CD14-positive monocyte (primary cell): Measurements from ENCODE around the gene EDC4. TPM values are rescaled to one million over a fixed set of nuclear protein-coding genes. Genes with fewer than 3 reads are reported as not detected.
A peak's percentile ranks its signal among the peaks of the same experiment; 100 is the strongest.

ENCODE experiments used
- DNase-seq, 3 donors: peaks; one replicate each; pipeline ENCODE4 v3.0.0-alpha.2; 2011 to 2022
- H2AFZ ChIP-seq: 2 replicates; pipeline ENCODE4 v1.6.0; 2012; ENCODE audit warnings: mild to moderate bottlenecking, low read depth, low read length, inconsistent platforms; ENCODE audit not compliant: insufficient read depth, poor library complexity, severe bottlenecking
- H3K27ac ChIP-seq, 2 donors: 1 replicate in 1 of 2; 2 replicates in 1 of 2; pipeline ENCODE4 v1.5.1; 2012 to 2013; ENCODE audit warnings: low read length in 2 of 2, control low read depth in 1 of 2, inconsistent platforms in 1 of 2, low read depth in 1 of 2, mild to moderate bottlenecking in 1 of 2
- H3K27me3 ChIP-seq, 2 donors: one replicate each; pipeline versions ENCODE4 v1.6.0 to v1.6.1; 2011 to 2013; ENCODE audit warnings: low read length in 2 of 2; ENCODE audit not compliant: control insufficient read depth in 2 of 2, insufficient read depth in 2 of 2
- H3K36me3 ChIP-seq, 2 donors: replicated peaks in 1 of 2; 1 replicate in 1 of 2; 2 replicates in 1 of 2; pipeline versions ENCODE4 v1.5.1 to v1.6.1; 2012 to 2013; ENCODE audit warnings: low read length in 2 of 2, control low read depth in 1 of 2, inconsistent platforms in 1 of 2, mild to moderate bottlenecking in 1 of 2; ENCODE audit not compliant: insufficient read depth in 2 of 2, control insufficient read depth in 1 of 2
- H3K4me1 ChIP-seq, 2 donors: 1 replicate in 1 of 2; 2 replicates in 1 of 2; pipeline versions ENCODE4 v1.5.1 to v1.6.1; 2012 to 2013; ENCODE audit warnings: low read length in 2 of 2, control low read depth in 1 of 2, inconsistent platforms in 1 of 2, mild to moderate bottlenecking in 1 of 2, moderate library complexity in 1 of 2; ENCODE audit not compliant: insufficient read depth in 2 of 2, control insufficient read depth in 1 of 2
- H3K4me2 ChIP-seq: replicated peaks from 2 replicates; pipeline ENCODE3; 2012; ENCODE audit warnings: low read length, moderate library complexity, mild to moderate bottlenecking; ENCODE audit not compliant: poor library complexity, severe bottlenecking; ENCODE audit errors: extremely low read depth
- H3K4me3 ChIP-seq, 3 experiments: fragments of 200-600 bp in 1 of 3; sonication (generic) in 1 of 3; replicated peaks in 1 of 3; 1 replicate in 2 of 3; 2 replicates in 1 of 3; pipeline ENCODE4 v1.5.1; 2011 to 2013; ENCODE audit warnings: low read length in 3 of 3, mild to moderate bottlenecking in 3 of 3, control low read depth in 2 of 3, low read depth in 2 of 3, inconsistent platforms in 1 of 3, moderate library complexity in 1 of 3
- H3K79me2 ChIP-seq: 2 replicates; pipeline ENCODE4 v1.6.0; 2012; ENCODE audit warnings: mild to moderate bottlenecking, control low read depth, inconsistent platforms, low read length, moderate library complexity; ENCODE audit not compliant: insufficient read depth
- H3K9ac ChIP-seq: 2 replicates; pipeline ENCODE4 v1.6.0; 2017; ENCODE audit warnings: low read length, mild to moderate bottlenecking; ENCODE audit not compliant: insufficient read depth, poor library complexity, severe bottlenecking
- H3K9me3 ChIP-seq, 2 donors: replicated peaks in 1 of 2; 1 replicate in 1 of 2; 2 replicates in 1 of 2; pipeline versions ENCODE4 v1.5.1 to v1.6.1; 2012 to 2013; ENCODE audit warnings: low read length in 2 of 2, control low read depth in 1 of 2; ENCODE audit not compliant: control insufficient read depth in 1 of 2, insufficient read depth in 1 of 2
- H4K20me1 ChIP-seq: 2 replicates; pipeline ENCODE4 v1.6.0; 2012; ENCODE audit warnings: mild to moderate bottlenecking, low read length, control low read depth, moderate library complexity; ENCODE audit not compliant: insufficient read depth
- H3K27ac Mint-ChIP-seq, 7 donors: one replicate each; pipeline ENCODE4 v1.8.0; 2020; ENCODE audit warnings: mild to moderate bottlenecking in 7 of 7, mixed read lengths in 7 of 7, moderate library complexity in 6 of 7, inconsistent platforms in 2 of 7
- H3K27me3 Mint-ChIP-seq, 3 donors: one replicate each; pipeline ENCODE4 v1.8.0; 2021 to 2022; ENCODE audit warnings: low read depth in 3 of 3, mild to moderate bottlenecking in 3 of 3, mixed read lengths in 3 of 3, moderate library complexity in 3 of 3, inconsistent platforms in 1 of 3
- H3K36me3 Mint-ChIP-seq, 2 donors: one replicate each; pipeline ENCODE4 v1.8.0; 2020; ENCODE audit warnings: mixed read lengths in 2 of 2, inconsistent platforms in 1 of 2, mild to moderate bottlenecking in 1 of 2
- H3K4me1 Mint-ChIP-seq: one replicate; pipeline ENCODE4 v1.8.0; 2020; ENCODE audit warnings: mild to moderate bottlenecking, mixed read lengths
- H3K4me3 Mint-ChIP-seq, 2 donors: one replicate each; pipeline ENCODE4 v1.8.0; 2020; ENCODE audit warnings: mild to moderate bottlenecking in 2 of 2, mixed read lengths in 2 of 2, moderate library complexity in 1 of 2
- H3K9me3 Mint-ChIP-seq, 7 donors: one replicate each; pipeline ENCODE4 v1.8.0; 2020 to 2022; ENCODE audit warnings: mixed read lengths in 7 of 7, mild to moderate bottlenecking in 6 of 7, moderate library complexity in 6 of 7, inconsistent platforms in 2 of 7
- CTCF ChIP-seq: fragments of 200-600 bp; IDR thresholded peaks from one replicate; pipeline ENCODE4 v1.8.0; 2022; ENCODE audit warnings: antibody characterized with exemption, mild to moderate bottlenecking
- WGBS: methylation state at CpG from one replicate; pipeline ENCODE4 v1.1.5; 2013; ENCODE audit warnings: missing lambda C conversion rate; ENCODE audit not compliant: insufficient coverage; 5-methylcytosine and 5-hydroxymethylcytosine counted together
- intact Hi-C, 2 donors: fragments of 100-400 bp; cut with micrococcal nuclease; formaldehyde crosslinking; loops; one replicate each; pipeline versions ENCODE4 v1.15.0 to v1.15.1; 2023
- polyA plus RNA-seq, 3 donors: library from polyadenylated mRNA; depleted of rRNA in 1 of 3; unstranded in 2 of 3; stranded (reverse) in 1 of 3; fragments of 300-500 nt in 2 of 3; fragments of >200 nt in 1 of 3; fragmentation: Illumina TruSeq in 2 of 3; gene quantifications; 1 replicate in 2 of 3; 2 replicates in 1 of 3; pipeline ENCODE4 v1.2.3, GENCODE V29; 2012 to 2021

Gene EDC4
- polyA plus RNA-seq, 3 donors = 13.7 to 84.9 (median 18.2) TPM

- Mint-ChIP-seq H3K27me3 (no peaks in the 10 kb centered on the region), H3K4me1 (peaks cover 6% of the 10 kb centered on the region), H3K4me3 (no peak overlapping the region), H3K9me3 (no peaks in the 10 kb centered on the region), H3K36me3 (peaks cover 62 to 78% of the 10 kb centered on the region in 2 donors), H3K27ac (peak overlapping the region in 1 of 7 donors; percentile 29)
- Histone ChIP-seq H3K79me2 (peaks cover 50% of the 10 kb centered on the region), H3K36me3 (peaks cover 44 to 73% of the 10 kb centered on the region in 2 donors), H4K20me1 (peaks cover 78% of the 10 kb centered on the region), H3K4me2 (no peak overlapping the region), H3K4me1 (no peaks in the 10 kb centered on the region), H3K4me3 (no peak overlapping the region), H3K27ac (no peak overlapping the region), H3K9me3 (no peaks in the 10 kb centered on the region), H3K27me3 (no peaks in the 10 kb centered on the region), H3K9ac (no peak overlapping the region), H2AFZ (no peak overlapping the region)
- no peak for TF ChIP-seq CTCF
- DNase-seq = no peak
- intact Hi-C loops = no loop called here
- WGBS = 100% methylated on average over 3 of the region's 7 CpGs
Measured at GRCh38 chr16:67915831-67916723, 43.2 kb downstream of the EDC4 start.

DNA sequence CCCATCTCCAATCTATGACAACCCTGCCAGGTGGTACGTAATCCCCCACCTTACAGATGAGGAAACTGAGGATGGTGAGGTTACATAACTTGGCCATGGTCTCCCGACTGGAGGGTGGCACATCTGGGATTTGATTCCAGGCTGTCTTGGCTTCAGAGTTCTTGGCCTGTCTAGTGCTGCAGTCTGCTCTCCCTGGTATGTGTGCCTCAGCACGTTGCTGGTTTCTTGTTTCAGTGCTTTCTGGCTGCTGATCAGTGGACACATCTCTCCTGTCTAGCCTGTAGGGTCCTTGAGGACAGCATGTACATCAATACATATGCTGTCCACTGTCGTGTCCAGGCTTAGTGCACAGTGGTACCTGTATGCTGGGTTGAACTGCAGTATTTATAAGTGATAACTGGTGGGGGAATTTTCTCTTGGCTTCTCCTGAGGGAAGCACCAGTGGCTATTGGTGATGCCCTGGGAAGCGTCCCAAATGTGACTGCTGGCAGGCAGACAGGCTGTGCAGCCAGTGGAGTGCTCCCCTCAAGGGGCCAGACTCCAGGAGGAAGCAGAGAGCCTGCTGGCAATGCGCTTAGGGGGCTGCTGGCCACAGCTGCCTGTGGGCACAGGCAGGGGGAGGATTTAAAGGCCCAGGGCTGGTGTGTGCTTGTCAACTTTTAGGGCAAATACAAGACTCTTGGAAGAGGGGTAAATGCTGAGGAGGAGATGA is 44.4 kb downstream of the EDC4 start:
- no peak overlapping the region for H3K27ac ChIP-seq
- no peak overlapping the region for H3K9ac ChIP-seq
- intact Hi-C loops = no loop called here
- H3K4me1 ChIP-seq = no peaks in the 10 kb centered on the region
- H3K79me2 ChIP-seq = peaks cover 49% of the 10 kb centered on the region
- Mint-ChIP-seq H3K27me3 (no peaks in the 10 kb centered on the region), H3K27ac (peak overlapping the region in 5 of 7 donors; percentile 15 to 86 (median 73)), H3K4me1 (peaks cover 6% of the 10 kb centered on the region), H3K4me3 (no peak overlapping the region), H3K36me3 (peaks cover 58 to 81% of the 10 kb centered on the region in 2 donors), H3K9me3 (no peaks in the 10 kb centered on the region)
- TF ChIP-seq CTCF = no peak
- no peak for DNase-seq
- WGBS = 78% methylated on average over 6 of the region's 6 CpGs
- peaks cover 80% of the 10 kb centered on the region for H4K20me1 ChIP-seq
- no peak overlapping the region for H3K4me3 ChIP-seq
- no peaks in the 10 kb centered on the region for H3K27me3 ChIP-seq
- H3K36me3 ChIP-seq = peaks cover 39 to 70% of the 10 kb centered on the region in 2 donors
- H3K9me3 ChIP-seq = no peaks in the 10 kb centered on the region
- H2AFZ ChIP-seq = no peak overlapping the region
- H3K4me2 ChIP-seq = no peak overlapping the region
